ENCODE results near the gene CDNF.
A peak's percentile ranks its signal among the peaks of the same experiment; 100 is the strongest.

The CDNF gene

DNA sequence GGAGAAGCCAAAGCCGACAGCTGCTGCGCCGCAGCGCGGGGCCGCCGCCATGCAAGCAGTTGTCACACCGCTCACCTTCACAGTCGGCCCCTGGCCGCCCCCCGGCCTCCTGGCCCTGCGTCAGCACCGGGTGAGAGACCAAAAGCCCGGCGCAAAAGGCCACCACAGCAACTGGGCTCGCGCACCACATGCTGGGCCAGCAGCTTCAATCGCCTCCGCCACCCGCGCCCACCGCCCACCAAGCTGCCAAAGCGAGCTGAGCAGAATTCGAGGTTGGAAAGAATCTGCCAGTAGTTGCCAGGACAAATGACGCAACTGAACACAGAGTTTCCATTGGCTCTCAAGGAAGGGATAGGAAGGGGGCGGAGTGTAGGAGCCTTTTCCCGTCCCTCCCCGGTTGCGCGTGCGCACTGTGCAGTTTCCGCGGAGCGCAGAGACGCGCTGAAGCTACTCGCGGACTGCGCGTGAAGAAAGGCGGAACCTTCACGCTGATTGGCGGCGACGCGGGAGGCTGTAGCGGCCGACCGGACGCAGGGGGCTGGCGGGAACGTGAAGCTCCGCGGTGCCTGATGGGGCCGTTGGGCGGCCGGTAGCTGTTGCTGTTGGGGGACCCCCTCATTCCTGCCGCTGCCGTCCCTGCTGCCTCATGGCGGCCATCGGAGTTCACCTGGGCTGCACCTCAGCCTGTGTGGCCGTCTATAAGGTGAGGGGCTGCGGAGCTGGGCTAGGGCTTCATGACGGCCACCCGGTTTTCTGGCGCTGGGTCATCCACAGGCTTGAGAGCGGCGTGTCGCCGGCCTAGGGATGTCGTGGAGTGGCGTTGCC is at the start of gene CDNF, which contains the start of the genes HSPA14 and MSANTD7:
Gene CDNF (minus strand): TSS at position 281 of the 825 bp plus-strand sequence. CDS start 91 bp downstream, at position 190.
Gene HSPA14 (plus strand): TSS at position 550 of the 825 bp plus-strand sequence. CDS start 97 bp downstream, at position 647.
Gene MSANTD7 (plus strand): TSS at position 550 of the 825 bp plus-strand sequence. CDS start 3,979 bp downstream, outside the sequence.
- Histone ChIP-seq H3K27me3 (ENCODE audit: control insufficient read depth in 1 of 2, insufficient read depth in 2 of 2, low read length in 2 of 2) (no peaks in the 10 kb centered on the region), H3K27ac (ENCODE audit: low read depth, low read length) (peak within 1 kb of the TSS; percentile 85), H3K4me1 (ENCODE audit: control insufficient read depth in 1 of 2, insufficient read depth in 2 of 2, low read length in 2 of 2) (peaks cover 9 to 13% of the 10 kb centered on the region in 2 donors), H3K36me3 (ENCODE audit: control insufficient read depth in 1 of 2, insufficient read depth in 2 of 2, low read length in 2 of 2) (peaks cover 15 to 25% of the 10 kb centered on the region in 2 donors), H3K4me3 (ENCODE audit: low read depth in 1 of 2, low read length in 2 of 2) (peak within 1 kb of the TSS; percentile 89 to 96), H3K9ac (ENCODE audit: low read depth in 1 of 2, low read length in 2 of 2) (peak within 1 kb of the TSS; percentile 89 to 97), H3K9me3 (ENCODE audit: control insufficient read depth in 1 of 2, low read length in 2 of 2) (no peaks in the 10 kb centered on the region)

DNA sequence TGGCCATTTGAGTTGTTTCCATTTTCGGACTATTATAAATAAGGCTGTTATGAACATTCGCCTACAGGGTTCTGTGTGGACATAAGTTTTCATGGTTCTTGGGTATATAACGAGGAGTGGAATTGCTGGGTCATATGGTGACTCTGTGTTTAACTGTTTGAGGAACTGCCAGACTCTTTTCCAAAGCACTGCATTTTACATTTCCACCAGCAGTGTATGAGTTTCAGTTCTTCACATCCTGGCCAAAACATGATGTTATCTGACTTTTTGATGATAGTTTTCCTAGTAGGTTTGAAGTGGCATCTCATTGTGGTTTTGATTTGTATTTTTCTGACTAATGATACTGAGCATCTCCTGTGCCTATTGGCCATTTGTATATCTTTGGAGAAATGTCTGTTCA is 46.2 kb upstream of the CDNF start:
- H3K27me3 ChIP-seq (ENCODE audit: control insufficient read depth in 1 of 2, insufficient read depth in 2 of 2, low read length in 2 of 2): no peaks in the 10 kb centered on the region
- peaks cover 8 to 10% of the 10 kb centered on the region in 2 donors for H3K4me1 ChIP-seq (ENCODE audit: control insufficient read depth in 1 of 2, insufficient read depth in 2 of 2, low read length in 2 of 2)
- no peaks in the 10 kb centered on the region for H3K36me3 ChIP-seq (ENCODE audit: control insufficient read depth in 1 of 2, insufficient read depth in 2 of 2, low read length in 2 of 2)
- no peak overlapping the region for H3K27ac ChIP-seq (ENCODE audit: low read depth, low read length)
- no peak overlapping the region for H3K9ac ChIP-seq (ENCODE audit: low read depth in 1 of 2, low read length in 2 of 2)
- no peaks in the 10 kb centered on the region for H3K9me3 ChIP-seq (ENCODE audit: control insufficient read depth in 1 of 2, low read length in 2 of 2)
- no peak overlapping the region for H3K4me3 ChIP-seq (ENCODE audit: low read depth in 1 of 2, low read length in 2 of 2)

DNA sequence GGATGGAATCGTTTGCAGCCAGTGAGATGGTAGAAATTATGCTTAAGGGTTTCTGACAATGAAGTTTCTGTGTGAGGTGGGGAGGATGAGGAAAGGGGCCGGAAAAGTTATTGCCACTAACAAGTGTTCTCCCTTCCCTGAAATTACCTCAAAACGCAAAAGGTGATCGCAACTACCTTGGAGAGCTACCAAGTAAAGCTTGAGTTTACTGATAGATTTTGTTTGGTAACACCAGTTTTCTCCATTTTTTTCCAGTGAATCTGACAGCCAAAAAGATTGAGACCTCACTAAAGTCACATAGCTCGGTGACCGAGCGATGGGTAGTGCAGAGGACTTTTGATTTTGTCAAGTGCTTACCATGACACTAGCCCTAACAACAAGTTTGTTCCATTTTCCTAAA is 42.4 kb upstream of the CDNF start:
- Histone ChIP-seq H3K4me1 (ENCODE audit: control insufficient read depth in 1 of 2, insufficient read depth in 2 of 2, low read length in 2 of 2) (peaks cover 14 to 19% of the 10 kb centered on the region in 2 donors), H3K4me3 (ENCODE audit: low read depth in 1 of 2, low read length in 2 of 2) (peak overlapping the region; percentile 94 to 96), H3K9ac (ENCODE audit: low read depth in 1 of 2, low read length in 2 of 2) (peak overlapping the region in 1 of 2 donors; percentile 75), H3K27me3 (ENCODE audit: control insufficient read depth in 1 of 2, insufficient read depth in 2 of 2, low read length in 2 of 2) (no peaks in the 10 kb centered on the region), H3K36me3 (ENCODE audit: control insufficient read depth in 1 of 2, insufficient read depth in 2 of 2, low read length in 2 of 2) (no peaks in the 10 kb centered on the region), H3K27ac (ENCODE audit: low read depth, low read length) (no peak overlapping the region), H3K9me3 (ENCODE audit: control insufficient read depth in 1 of 2, low read length in 2 of 2) (no peaks in the 10 kb centered on the region)

DNA sequence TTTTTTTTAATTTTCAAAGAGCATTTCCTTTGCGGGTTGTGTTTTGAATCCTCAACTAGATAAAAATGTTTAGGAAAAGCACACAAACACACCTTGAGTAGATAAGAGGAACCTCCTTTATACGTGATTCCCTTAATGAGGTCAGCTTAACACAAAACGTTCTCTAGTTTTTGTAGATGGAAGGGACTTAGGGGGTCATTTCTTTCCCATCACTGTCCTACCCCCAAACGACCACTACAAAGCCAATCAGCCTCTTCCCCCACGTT is 42.0 kb upstream of the CDNF start:
- Histone ChIP-seq H3K27ac (ENCODE audit: low read depth, low read length) (no peak overlapping the region), H3K27me3 (ENCODE audit: control insufficient read depth in 1 of 2, insufficient read depth in 2 of 2, low read length in 2 of 2) (no peaks in the 10 kb centered on the region), H3K9me3 (ENCODE audit: control insufficient read depth in 1 of 2, low read length in 2 of 2) (no peaks in the 10 kb centered on the region), H3K9ac (ENCODE audit: low read depth in 1 of 2, low read length in 2 of 2) (peak overlapping the region; percentile 72 to 75), H3K36me3 (ENCODE audit: control insufficient read depth in 1 of 2, insufficient read depth in 2 of 2, low read length in 2 of 2) (no peaks in the 10 kb centered on the region), H3K4me1 (ENCODE audit: control insufficient read depth in 1 of 2, insufficient read depth in 2 of 2, low read length in 2 of 2) (peaks cover 14 to 17% of the 10 kb centered on the region in 2 donors), H3K4me3 (ENCODE audit: low read depth in 1 of 2, low read length in 2 of 2) (peak overlapping the region; percentile 94 to 96)

DNA sequence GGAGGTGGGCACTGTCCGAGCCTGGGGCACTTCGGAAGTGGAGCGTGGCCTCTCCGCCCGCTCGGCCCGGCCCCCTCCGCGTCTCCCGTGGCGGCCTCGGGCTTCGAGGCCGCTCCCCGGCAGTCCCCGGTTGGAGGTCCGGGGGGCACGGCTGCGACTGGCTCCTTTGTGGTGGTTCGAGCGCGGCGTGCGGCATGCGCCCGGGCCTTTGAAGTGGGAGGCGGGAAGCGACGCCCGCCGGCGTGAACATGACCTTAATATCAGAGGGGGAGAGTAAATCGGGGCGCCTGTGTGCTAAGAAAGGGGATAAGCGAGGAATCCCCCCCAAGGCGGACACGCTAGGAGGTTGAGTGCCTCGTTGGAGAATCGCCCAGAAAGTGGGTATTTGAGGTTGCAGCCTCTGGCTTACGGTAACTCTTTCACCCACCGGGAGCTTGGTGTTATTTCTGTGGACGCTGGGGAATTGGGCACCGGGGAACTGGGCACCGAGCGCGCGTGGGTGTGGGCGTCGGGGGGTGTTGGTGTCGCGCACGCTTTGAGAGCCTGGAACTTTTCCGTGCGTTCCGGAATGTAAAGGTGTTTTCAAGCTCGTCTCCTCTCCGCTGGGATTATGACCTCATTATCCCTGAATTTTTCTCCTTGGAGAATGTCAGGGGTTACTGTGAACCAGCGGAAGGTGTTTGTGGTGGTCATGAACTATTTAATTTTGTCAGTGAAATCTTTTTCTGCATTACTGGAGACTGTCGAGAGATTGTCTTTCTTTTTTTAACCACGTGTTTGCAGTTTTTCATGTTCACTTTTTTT is 41.5 kb upstream of the CDNF start:
- Histone ChIP-seq H3K27ac (ENCODE audit: low read depth, low read length) (peak overlapping the region; percentile 96), H3K27me3 (ENCODE audit: control insufficient read depth in 1 of 2, insufficient read depth in 2 of 2, low read length in 2 of 2) (no peaks in the 10 kb centered on the region)

DNA sequence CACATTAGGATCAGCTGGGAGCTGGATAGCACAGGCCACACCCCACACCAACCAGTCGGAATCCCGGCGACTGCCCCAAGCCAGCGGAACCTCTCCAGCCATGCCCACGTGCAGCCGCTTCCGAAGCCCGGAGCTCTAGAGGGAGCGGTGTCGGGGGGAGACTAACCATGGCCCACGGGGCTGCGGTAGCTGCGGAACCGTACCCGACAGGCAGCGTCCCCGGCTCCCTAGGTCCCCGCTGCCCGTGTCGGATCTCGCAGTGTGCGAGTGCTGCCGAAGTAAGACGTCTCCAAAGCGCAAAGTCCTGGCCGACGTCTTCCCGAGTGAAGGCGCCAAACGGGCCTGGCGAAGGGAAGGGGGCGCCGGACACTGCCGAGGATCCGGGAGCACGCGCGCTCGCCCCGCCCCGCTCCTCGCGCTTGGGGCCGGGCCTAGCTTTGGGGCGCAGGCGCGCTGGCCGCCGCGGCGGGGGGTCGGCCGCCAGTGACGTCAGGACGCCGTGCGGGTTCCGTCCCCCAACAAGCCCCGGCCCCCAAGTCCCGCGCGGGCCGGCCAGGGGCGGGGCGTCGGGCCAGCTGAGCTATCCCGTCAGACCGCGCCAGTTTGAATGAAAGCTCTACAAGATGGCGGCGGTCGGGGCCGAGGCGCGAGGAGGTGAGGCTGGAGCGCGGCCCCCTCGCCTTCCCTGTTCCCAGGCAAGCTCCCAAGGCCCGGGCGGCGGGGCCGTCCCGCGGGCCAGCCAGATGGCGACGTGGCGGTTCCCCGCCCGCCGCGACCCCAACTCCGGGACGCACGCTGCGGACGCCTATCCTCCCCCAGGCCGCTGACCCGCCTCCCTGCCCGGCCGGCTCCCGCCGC is 40.7 kb upstream of the CDNF start, which contains the start of gene SUV39H2:
Gene SUV39H2 (plus strand): TSS at position 601 of the 858 bp plus-strand sequence. CDS start 23 bp downstream, at position 624.
- peak within 1 kb of the TSS; percentile 94 to 96 for H3K4me3 ChIP-seq (ENCODE audit: low read depth in 1 of 2, low read length in 2 of 2)
- H3K27ac ChIP-seq (ENCODE audit: low read depth, low read length): peak within 1 kb of the TSS; percentile 96
- no peaks in the 10 kb centered on the region for H3K9me3 ChIP-seq (ENCODE audit: control insufficient read depth in 1 of 2, low read length in 2 of 2)
- peak within 1 kb of the TSS; percentile 93 to 97 for H3K9ac ChIP-seq (ENCODE audit: low read depth in 1 of 2, low read length in 2 of 2)
- H3K27me3 ChIP-seq (ENCODE audit: control insufficient read depth in 1 of 2, insufficient read depth in 2 of 2, low read length in 2 of 2): no peaks in the 10 kb centered on the region
- peaks cover 0 to 3% of the 10 kb centered on the region in 2 donors for H3K36me3 ChIP-seq (ENCODE audit: control insufficient read depth in 1 of 2, insufficient read depth in 2 of 2, low read length in 2 of 2)
- H3K4me1 ChIP-seq (ENCODE audit: control insufficient read depth in 1 of 2, insufficient read depth in 2 of 2, low read length in 2 of 2): peaks cover 14% of the 10 kb centered on the region in 2 donors

More for the DNA sequence above, 41.5 kb upstream of the CDNF start:
- peaks cover 0 to 3% of the 10 kb centered on the region in 2 donors for H3K36me3 ChIP-seq (ENCODE audit: control insufficient read depth in 1 of 2, insufficient read depth in 2 of 2, low read length in 2 of 2)
- peak overlapping the region; percentile 72 to 75 for H3K9ac ChIP-seq (ENCODE audit: low read depth in 1 of 2, low read length in 2 of 2)
- H3K4me1 ChIP-seq (ENCODE audit: control insufficient read depth in 1 of 2, insufficient read depth in 2 of 2, low read length in 2 of 2): peaks cover 14% of the 10 kb centered on the region in 2 donors
- H3K9me3 ChIP-seq (ENCODE audit: control insufficient read depth in 1 of 2, low read length in 2 of 2): no peaks in the 10 kb centered on the region
- H3K4me3 ChIP-seq (ENCODE audit: low read depth in 1 of 2, low read length in 2 of 2): peak overlapping the region; percentile 94 to 96

DNA sequence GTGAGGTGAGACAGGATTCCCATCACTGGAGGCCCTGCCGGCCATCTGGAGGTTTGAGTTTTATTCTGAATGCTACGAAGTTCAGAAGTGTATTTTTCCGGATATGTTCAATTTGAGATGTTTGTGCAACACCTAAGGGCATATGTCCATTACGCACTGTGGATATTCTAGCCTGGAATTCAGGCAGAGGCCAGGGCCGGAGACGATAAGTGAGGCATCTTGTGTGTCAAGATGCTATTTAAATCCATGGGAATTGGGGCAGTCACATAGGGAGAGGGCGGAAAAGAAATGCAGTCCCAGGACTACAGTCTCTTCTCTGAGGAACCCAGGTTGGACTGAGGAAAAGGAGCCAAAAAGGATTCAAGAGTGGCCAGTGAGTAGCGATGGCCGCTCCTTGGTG is 38.9 kb upstream of the CDNF start:
- peaks cover 14% of the 10 kb centered on the region in 2 donors for H3K4me1 ChIP-seq (ENCODE audit: control insufficient read depth in 1 of 2, insufficient read depth in 2 of 2, low read length in 2 of 2)
- H3K27me3 ChIP-seq (ENCODE audit: control insufficient read depth in 1 of 2, insufficient read depth in 2 of 2, low read length in 2 of 2): no peaks in the 10 kb centered on the region
- no peaks in the 10 kb centered on the region for H3K9me3 ChIP-seq (ENCODE audit: control insufficient read depth in 1 of 2, low read length in 2 of 2)
- H3K4me3 ChIP-seq (ENCODE audit: low read depth in 1 of 2, low read length in 2 of 2): no peak overlapping the region
- H3K9ac ChIP-seq (ENCODE audit: low read depth in 1 of 2, low read length in 2 of 2): no peak overlapping the region
- no peak overlapping the region for H3K27ac ChIP-seq (ENCODE audit: low read depth, low read length)
- H3K36me3 ChIP-seq (ENCODE audit: control insufficient read depth in 1 of 2, insufficient read depth in 2 of 2, low read length in 2 of 2): peaks cover 0 to 3% of the 10 kb centered on the region in 2 donors

DNA sequence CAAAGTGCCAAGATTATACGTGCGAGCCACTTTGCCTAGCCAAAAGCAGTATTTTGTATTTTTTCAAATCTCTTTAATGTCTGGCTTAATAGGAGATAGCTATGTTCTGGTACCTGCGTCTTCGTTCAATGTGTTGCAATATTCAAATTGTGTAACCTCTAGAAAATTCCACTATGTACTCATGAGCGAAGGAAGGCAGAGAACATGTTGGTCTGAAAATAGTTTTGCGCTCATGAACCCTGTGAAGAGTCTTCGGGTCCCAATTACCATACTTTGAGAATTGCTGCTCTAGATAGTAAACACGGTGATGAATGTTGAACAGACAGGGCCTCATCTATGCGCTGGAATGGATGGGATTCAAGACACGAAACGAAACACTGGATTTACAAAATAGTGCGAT is 38.1 kb upstream of the CDNF start:
- H3K27ac ChIP-seq (ENCODE audit: low read depth, low read length): no peak overlapping the region
- peaks cover 14% of the 10 kb centered on the region in 2 donors for H3K4me1 ChIP-seq (ENCODE audit: control insufficient read depth in 1 of 2, insufficient read depth in 2 of 2, low read length in 2 of 2)
- H3K36me3 ChIP-seq (ENCODE audit: control insufficient read depth in 1 of 2, insufficient read depth in 2 of 2, low read length in 2 of 2): peaks cover 0 to 3% of the 10 kb centered on the region in 2 donors
- H3K9me3 ChIP-seq (ENCODE audit: control insufficient read depth in 1 of 2, low read length in 2 of 2): no peaks in the 10 kb centered on the region
- no peak overlapping the region for H3K4me3 ChIP-seq (ENCODE audit: low read depth in 1 of 2, low read length in 2 of 2)
- no peaks in the 10 kb centered on the region for H3K27me3 ChIP-seq (ENCODE audit: control insufficient read depth in 1 of 2, insufficient read depth in 2 of 2, low read length in 2 of 2)
- no peak overlapping the region for H3K9ac ChIP-seq (ENCODE audit: low read depth in 1 of 2, low read length in 2 of 2)

DNA sequence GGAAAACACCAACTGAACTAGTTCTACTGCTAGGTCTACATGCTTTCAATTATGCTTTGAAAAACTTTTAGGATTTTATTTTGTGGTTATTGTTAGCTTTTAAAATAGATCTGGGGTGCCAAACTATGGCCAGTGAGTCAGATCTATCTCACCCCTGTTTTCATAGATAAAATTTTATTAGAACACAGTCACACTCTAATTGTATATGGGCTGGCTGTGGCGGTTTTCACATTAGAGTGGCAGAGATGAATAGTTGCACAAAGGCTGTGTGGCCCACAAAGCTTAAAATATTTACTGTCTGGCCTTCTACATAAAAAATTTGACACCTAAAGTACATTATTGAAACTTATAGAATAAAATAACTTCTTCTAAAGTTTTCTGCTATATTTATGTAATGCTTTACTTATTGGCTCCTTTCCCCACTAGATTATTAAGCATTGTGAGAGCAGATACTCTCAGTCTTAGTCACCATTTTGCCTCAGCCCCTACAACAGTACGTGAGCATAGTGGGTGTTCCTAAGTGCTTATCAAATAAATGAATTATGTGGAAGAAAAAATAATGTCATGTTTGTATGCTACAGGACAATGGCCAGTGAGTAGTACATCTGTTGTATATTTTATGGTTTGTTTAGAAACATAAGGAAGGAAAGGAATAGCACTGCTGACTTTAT is 35.4 kb upstream of the CDNF start:
- H3K27me3 ChIP-seq (ENCODE audit: control insufficient read depth in 1 of 2, insufficient read depth in 2 of 2, low read length in 2 of 2): no peaks in the 10 kb centered on the region
- H3K36me3 ChIP-seq (ENCODE audit: control insufficient read depth in 1 of 2, insufficient read depth in 2 of 2, low read length in 2 of 2): peaks cover 3 to 24% of the 10 kb centered on the region in 2 donors
- H3K9ac ChIP-seq (ENCODE audit: low read depth in 1 of 2, low read length in 2 of 2): no peak overlapping the region
- H3K4me1 ChIP-seq (ENCODE audit: control insufficient read depth in 1 of 2, insufficient read depth in 2 of 2, low read length in 2 of 2): peaks cover 6 to 9% of the 10 kb centered on the region in 2 donors
- no peak overlapping the region for H3K4me3 ChIP-seq (ENCODE audit: low read depth in 1 of 2, low read length in 2 of 2)
- no peak overlapping the region for H3K27ac ChIP-seq (ENCODE audit: low read depth, low read length)
- H3K9me3 ChIP-seq (ENCODE audit: control insufficient read depth in 1 of 2, low read length in 2 of 2): no peaks in the 10 kb centered on the region
